HG03354 (cell line): Measurements from ENCODE around the gene DTX2.
A peak's percentile ranks its signal among the peaks of the same experiment; 100 is the strongest.
"Not testable (repeated sequence)": the region's sequence is repeated elsewhere in the genome, so short reads cannot be mapped to it uniquely, and the experiment has no call there.

Experiments used
- ATAC-seq: cut with Tn5 transposase; IDR thresholded peaks from one replicate; pipeline ENCODE4 v1.9.1; 2021; ENCODE audit warnings: mild to moderate bottlenecking; ENCODE audit not compliant: unreplicated experiment, poor library complexity, severe bottlenecking

Gene DTX2

DNA sequence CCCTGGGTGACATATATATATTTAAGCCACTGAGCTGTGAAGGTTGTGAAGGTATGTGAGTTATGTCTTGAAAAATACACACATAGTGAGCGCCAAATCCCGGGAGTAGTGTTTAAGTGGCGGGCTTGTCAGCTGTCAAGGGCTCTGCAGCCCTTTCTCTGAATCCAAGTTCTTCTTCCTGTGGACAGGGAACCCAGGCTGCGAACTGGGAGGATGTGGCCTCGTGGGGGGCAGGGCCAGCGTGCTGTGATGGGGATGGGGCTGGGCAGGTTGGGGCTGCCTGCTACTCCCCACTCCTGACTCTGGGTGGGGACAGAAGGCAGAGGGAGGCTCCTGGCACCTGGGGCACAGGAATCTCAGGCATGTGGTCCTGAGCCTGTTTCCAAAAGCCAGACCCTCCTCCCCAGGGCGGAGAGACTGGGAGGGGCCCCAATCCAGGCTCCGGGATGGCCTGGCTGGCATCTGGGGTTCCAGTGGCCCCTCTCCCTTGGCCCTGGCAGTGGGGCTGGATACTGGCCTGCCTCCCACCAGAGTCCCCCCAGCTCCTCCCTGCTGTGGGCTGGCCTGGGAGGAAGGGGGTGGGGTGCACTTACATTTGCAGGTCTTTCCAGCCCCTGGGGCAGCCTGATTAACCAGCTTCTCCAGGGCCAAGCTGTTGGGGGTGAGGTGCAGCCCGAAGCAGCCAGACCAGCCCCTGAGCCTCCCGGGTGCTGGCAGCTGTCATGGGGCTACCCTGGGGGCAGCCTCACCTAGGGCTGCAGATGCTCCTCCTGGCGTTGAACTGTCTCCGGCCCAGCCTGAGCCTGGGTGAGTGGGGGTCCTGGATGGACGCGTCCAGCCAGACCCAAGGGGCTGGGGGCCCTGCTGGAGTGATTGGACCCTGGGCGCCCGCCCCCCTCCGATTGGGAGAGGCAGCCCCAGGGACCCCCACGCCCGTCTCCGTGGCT is 48.7 kb downstream of the DTX2 start, which contains the start of gene UPK3B:
Gene UPK3B, plus strand, starts transcription at position 622 of the 947 bp plus-strand sequence. Its CDS starts 101 bp downstream, at position 723.
- ATAC-seq = no peak

DNA sequence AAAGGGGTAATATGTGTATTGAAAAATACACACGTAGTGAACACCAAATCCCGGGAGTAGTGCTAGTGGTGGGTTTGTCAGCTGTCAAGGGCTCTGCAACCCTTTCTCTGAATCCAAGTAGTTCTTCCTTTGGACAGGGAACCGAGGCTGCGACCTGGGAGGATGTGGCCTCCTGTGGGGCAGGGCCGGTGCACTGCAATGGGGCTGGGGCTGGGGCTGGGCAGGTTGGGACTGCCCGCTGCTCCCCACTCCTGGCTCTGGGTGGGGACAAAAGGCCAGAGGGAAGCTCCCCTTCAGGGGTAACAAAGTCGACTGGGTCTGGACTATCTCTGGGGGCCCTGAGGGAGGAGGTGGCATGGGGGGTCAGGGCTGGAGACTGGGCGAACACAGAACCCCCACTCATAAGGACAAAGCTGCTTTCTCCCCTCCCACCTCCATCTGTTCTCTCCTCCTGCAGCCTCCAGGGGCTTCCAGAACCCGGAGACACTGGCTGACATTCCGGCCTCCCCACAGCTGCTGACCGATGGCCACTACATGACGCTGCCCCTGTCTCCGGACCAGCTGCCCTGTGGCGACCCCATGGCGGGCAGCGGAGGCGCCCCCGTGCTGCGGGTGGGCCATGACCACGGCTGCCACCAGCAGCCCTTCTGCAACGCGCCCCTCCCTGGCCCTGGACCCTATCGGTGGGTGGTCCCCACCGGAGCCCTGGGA is 49.8 kb downstream of the DTX2 start:
- not testable (repeated sequence) for ATAC-seq

DNA sequence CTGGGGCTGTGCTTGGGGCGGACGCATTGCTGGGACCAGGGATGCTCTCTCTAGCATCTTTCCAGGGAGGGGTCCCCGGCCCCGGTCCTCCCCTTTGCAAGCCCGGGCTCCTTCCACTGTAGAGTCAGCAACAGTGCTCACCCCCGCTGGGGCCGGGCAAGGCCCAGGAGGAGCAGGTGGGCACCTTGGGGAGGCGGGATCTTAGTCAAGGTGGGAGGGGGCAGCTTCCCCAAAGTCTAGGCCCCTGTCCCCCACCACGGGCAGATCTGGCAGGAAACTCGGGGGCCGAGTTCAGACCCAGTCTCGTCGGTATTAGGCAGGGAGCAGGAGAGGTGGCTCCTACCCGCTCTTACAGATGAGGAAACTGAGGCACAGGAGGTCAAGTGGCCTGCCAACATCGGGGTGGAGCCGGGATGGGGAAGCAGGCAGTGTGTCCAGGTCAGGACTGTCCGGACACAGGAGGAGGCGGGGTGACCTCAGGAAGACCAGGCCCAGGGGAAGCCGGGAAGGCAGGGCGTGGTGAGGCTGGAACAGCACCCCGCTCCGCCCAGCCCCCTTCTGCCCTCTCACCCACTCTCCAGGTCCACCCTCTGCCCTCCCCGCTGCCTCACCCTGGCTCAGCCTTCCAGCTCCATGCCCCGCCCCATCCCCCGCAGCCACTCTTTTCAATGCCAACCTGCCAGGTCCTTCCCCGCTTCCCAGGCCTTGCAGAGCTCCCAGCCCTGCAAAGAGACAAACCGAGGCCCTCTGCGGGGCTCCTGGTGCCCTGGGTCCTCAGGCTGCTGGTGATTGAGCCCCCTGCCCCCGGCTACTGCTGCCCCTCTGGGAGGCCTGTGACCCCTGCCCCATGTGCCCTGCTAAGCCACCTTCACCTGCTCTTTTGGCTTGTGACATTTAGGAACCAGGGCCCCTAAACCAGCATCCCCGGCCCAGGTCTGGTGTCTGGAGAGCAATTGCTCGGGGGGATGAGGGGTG is 50.7 kb downstream of the DTX2 start:
- ATAC-seq = not testable (repeated sequence)

DNA sequence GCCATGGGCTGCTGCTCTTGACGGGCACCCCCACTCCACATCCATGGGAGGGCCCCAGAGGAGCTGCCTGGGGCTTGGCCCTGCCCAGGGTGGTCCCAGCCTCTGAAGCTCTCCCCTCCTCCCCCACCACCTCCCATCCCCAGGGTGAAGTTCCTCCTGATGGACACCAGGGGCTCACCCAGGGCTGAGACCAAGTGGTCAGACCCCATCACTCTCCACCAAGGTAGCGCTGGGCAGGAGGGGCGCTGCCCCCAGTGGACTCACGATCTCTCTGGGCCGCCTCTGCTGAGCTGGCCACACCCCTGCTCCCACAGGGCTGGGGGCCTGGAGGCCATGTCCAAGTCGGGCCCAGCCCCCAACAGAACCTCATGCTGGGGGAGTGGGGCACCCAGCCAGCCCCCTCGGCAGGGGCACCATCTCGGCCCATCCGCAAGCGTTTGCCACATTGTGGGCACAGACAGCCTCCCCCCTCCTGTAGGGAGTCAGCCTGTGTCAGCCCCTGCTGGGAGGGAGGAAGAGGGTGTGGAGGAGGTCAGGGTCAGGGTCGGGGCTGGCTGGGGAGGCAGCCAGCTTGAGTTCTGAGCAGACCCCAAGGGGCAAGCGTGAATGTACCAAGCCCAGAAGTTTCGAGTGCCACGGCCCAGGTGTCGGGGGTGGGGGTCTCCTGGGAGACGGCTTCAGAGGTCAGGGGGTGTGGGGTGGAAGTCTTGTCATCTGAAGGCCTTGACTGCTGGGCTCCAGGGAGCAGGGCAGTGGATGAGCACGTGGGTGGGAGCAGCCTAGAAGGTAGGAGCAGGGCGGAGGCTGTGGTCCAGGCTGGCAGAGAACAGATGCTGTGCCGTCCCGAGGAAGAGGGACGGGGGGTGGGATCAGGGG is 51.7 kb downstream of the DTX2 start:
- ATAC-seq = no peak

DNA sequence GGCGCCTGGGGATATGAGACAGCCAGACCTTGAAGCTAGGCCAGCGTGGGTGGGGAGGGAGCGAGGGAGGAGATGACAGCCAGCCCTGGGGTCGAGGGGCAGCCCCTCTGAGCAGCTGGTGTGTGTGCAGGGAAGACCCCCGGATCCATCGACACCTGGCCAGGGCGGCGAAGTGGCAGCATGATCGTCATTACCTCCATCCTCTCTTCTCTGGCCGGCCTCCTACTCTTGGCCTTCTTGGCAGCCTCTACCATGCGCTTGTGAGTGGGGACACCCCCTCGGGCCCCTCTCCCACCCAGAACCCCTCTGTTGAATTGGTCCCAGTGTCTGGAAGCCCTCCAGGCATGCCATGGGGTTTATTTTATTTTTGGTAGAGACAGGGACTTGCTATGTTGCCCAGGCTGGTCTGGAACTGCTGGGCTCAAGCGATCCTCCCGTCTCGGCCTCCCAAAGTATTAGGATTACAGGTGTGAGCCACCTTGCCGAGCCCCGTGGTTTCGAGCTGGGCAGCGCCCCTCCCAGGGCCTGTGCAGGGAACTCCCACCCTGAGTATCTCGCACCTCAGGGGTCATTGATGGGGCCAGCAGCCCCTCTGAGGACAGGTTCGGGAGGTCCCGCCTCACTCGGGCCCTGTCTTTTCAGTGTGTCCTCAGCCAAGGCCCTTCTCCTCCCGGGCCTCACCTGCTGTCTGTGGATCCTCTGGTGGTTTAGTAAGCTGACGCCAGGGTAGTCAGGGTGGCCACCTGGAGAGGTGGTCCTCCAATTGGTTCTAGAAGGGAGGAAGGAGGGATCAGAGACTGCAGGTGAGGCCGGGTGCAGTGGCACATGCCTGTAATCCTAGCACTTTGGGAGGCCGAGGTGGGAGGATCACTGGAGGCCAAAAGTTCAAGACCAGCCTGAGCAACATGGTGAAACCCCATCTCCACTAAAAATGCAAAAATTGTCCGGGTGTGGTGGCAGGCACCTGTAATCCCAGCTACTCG is 52.6 kb downstream of the DTX2 start:
- no peak for ATAC-seq

DNA sequence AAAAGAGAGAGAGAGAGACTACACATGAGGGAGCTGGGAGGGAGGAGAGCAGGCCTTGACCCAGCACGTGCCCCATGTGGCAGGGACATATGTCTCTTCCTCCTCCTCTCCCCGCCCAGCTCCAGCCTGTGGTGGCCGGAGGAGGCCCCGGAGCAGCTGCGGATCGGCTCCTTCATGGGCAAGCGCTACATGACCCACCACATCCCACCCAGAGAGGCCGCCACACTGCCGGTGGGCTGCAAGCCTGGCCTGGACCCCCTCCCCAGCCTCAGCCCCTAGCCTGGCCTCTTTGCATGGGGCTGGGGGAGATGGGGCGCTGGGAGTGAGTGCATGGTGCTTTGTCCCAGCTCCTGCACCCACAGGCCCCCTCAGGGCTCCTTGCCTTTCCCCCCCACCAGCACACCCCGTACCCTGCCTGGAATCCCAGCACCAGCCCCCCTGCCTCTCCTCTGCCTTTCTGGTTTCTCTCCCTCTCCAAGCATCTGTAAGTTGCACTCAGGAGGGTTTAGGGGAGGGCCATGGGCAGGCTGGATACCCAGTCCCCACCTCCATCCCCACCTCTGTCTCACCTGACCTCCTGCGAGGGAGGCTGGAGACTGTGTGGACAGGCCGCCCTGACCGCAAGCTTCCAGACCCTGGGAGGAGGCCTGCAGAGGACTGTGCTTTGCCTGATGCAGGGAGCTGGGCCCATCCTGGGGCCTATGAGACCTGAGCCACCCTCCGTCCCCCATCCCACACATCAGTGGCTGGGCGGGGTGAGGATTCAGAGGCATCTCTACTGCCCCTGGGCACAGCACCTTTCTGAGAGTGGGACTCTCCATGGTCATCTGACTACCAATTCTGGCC is 53.6 kb downstream of the DTX2 start:
- no peak for ATAC-seq

DNA sequence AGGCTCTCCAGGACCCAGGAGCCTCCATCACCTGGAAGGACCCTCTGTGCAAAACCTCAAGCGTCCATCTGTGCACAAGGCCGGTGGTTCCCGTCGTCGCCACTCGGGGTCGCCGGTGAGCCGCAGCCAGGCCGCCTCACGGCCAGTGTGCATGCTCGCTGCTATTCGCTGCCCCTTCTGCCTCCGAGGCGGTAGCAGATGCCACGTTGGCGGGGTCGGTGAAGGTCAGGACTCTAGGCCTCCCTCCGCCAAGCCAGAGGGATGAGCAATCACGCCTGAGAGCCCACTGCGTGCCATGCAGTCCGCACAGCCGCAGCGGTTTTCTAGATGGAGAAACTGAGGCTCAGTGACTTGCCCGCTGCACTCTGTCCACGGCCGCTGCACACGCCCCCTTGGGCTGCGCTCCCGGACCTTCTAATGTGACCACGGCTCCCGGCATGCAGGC is 54.5 kb downstream of the DTX2 start:
- ATAC-seq = no peak

DNA sequence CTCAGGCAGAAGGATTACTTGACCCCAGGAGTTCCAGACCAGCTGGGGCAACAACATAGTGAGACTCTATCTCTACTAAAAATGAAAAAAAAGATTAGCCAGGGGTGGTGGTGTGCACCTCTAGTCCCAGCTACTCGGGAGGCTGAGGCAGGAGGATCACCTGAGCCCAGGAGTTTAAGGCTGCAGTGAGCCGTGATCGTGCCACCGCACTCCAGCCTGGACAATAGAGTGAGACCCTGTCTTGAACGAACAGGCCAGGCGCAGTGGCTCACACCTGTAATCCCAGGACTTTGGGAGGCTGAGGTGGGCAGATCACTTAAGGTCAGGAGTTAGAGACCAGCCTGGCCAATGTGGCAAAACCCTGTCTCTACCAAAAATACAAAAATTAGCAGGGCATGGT is 55.4 kb downstream of the DTX2 start:
- not testable (repeated sequence) for ATAC-seq

DNA sequence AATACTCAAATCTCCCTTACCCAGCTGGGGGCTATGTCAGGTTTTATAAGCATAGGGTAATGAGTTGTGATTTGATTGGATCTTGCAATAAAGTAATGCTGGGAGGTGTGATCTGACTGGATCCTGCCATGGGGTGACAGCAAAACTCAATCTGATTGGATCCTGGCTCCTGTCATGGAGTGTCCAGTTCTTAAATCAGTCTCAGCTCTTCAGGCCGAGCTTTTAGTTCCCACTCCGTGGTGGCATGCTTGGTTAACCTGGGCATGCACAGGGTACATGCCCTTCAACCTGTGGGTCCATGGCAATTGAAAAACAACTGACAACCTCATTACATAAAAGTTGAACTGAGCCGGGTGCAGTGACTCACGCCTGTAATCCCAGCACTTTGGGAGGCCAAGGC is 64.7 kb downstream of the DTX2 start:
- not testable (repeated sequence) for ATAC-seq

DNA sequence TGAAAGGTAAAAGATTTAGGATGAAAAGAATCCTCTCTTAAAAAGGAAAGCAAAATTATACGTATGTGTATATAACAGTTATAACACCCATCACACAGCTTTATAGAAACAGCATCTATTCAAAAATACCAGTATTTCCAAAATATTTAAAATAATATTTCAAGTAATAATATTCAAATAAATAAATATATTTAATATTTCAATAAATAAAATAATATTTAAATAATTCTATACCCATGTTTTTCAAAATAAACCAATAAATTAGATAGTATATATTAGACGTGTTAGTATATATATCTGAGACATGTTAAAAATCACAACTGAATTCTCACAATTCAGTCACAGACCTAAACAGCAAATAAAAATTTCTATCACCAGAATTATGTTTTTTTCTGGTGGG is 70.1 kb downstream of the DTX2 start:
- ATAC-seq = not testable (repeated sequence)

DNA sequence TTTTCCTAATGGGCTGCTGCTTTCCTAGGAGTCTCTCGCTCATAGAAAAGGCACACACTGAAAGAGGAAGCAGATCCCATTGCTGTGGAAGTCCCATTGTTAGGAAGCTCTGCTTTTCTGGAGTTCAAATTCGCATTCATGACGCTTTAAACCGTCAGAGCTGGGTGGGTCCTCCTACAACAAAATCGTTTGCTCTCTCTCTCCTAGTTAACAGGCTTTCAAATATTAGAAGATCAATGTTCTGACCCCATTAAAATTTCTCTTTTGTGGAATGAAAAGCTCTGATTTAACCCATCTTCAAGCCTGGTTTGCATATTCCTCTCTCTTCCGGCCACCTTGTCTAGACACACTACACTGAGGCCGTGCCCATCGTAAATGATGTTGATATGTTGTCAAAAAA is 81.7 kb downstream of the DTX2 start, which contains the start of gene SPDYE16:
Gene SPDYE16, minus strand, starts transcription at position 101 of the 400 bp plus-strand sequence. CDS start 1,838 bp downstream, outside the sequence.
- not testable (repeated sequence) for ATAC-seq

DNA sequence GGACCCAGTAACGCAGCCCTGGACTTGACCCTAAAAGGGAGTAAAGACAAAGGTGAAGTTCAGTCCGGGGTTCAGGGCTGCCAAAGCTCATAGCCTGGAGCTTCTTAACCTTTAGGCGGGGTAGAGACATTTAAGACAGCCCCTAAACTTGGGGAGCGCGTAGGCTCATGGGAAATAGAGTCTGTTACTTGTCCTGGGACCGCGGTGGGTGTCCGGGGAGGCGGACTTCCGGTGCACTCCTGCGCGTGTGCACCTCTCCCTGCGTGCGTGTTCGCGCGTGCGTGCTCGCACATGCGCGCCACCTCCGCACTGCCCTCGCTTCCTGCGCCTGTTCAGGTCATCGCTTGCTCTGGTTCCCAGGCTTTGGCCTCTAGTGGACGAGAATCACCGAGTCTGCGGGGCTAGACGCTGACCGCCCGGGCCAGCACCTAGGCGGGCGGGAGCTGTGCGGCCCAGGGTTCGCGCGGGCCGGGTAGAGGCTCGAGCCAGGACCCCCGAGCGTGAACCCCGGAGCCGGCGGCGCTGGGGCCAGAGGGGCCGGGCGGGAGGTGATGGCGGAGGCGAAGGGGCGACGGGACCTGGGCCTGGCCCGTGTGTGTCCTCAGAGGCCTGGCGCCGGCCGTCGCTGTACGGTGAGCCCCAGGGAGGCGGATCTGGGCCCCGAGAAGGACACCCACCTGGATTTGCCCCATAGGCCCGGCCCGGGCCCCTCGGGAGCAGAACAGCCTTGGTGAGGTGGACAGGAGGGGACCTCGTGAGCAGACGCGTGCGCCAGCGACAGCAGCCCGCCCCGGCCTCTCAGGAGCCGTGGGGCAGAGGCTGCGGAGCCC is 87.7 kb downstream of the DTX2 start:
- peak; percentile 100 for ATAC-seq

DNA sequence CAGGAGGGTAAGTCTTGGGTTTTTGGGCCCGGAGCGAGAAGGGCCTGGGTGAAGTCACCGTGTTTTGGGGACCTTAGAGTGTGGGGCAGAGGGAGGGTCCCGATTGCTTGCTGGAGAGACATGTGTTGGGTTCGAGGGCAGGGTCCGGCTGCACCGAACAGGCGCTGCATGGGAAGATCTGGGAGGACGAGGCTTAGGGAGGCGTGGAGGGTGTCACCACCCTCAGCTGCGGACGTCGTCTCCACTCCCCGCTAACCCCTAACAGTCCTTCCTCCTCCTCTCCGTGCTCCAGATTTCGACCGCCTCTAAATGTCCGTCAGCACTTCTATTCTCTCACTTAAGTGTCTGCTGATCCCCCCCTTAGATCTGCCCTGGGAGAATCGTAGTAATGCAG is 88.3 kb downstream of the DTX2 start:
- ATAC-seq = not testable (repeated sequence)

DNA sequence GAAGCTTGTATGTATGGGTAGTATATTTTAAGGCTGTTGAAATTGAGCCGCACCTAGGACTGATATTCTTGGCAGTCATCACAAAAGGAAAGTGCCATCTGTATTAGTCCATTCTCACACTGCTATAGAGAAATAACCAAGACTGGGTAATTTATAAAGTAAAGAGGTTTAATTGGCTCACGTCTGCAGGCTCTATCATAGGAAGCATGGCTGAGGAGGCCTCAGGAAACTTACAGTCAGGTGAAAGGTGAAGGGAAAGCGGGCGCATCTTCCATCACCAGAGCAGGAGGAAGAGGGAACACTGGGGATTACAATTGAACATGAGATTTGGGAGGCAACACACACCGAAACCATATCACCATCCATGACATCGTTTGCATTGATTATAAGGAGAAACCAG is 90.5 kb downstream of the DTX2 start:
- not testable (repeated sequence) for ATAC-seq
